Measurements from ENCODE around the gene DGKD. TPM values are rescaled to one million over a fixed set of nuclear protein-coding genes. Genes with fewer than 3 reads are reported as not detected.

Gene DGKD
- total and polyA plus RNA-seq, 10 of the 15 experiments (the other 5 are each of a cell fraction or from before 2014, with no cell fraction given): 2.7 to 81.9 (median 27.0) TPM

DNA sequence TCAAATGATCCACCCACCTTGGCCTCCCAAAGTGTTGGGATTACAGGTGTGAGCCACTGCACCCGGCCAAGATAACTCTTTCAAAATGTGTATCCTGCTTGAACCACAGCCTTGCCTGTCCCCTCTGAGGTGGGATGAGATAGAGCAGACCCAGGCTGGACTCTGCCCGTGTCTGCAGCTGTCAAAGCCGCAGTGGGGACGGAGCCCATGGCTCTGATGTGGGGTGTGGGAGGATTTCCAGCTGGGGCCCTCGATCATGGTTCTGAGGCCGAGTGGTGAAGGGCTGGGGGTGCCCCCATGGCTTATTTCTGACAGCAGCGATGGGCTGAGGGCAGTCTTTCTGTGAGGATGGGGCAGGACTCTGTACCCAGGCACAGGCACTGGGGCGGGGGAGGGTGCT, 104.5 kb downstream of the DGKD start:
- H2AFZ ChIP-seq (ENCODE audit: control insufficient read depth, low read depth, low read length): no peak overlapping the region
- no peak overlapping the region for H3K4me3 ChIP-seq
- POLR2A ChIA-PET: no interaction called here
- no peak overlapping the region for H3K9ac ChIP-seq (ENCODE audit: control insufficient read depth, insufficient read depth, low read length)
- no peak for ATAC-seq
- no peak for FAIRE-seq
- H3K27me3 ChIP-seq (replicated peaks in 1 of 2; ENCODE audit: control insufficient read depth in 2 of 2, insufficient read depth in 2 of 2, low read length in 1 of 2): no peaks in the 10 kb centered on the region
- peaks cover 20 to 27% of the 10 kb centered on the region in 2 experiments for H3K36me3 ChIP-seq (ENCODE audit: control insufficient read depth in 2 of 2, insufficient read depth in 2 of 2, low read length in 1 of 2)
- BruUV-seq (replicated peaks): no TSS peak
- no peak for DNase-seq (ENCODE audit: low read depth, low spot score)
- no peaks in the 10 kb centered on the region for H3K9me3 ChIP-seq (replicated peaks; ENCODE audit: control insufficient read depth, insufficient read depth, low read length)
- H3K4me1 ChIP-seq (ENCODE audit: control insufficient read depth, insufficient read depth, low read length): no peaks in the 10 kb centered on the region
- in situ Hi-C loops (cut with MboI): no loop called here
- CTCF ChIA-PET: no interaction called here
- no peak overlapping the region for H3K27ac ChIP-seq (ENCODE audit: control insufficient read depth, insufficient read depth)
- 90% methylated on average over 8 of the region's 8 CpGs for WGBS (ENCODE audit: insufficient coverage, insufficient replicate concordance, low lambda C conversion rate, missing lambda C conversion rate)
- no peaks in the 10 kb centered on the region for H4K20me1 ChIP-seq (ENCODE audit: control insufficient read depth, insufficient read depth)
- RAD21 ChIA-PET (ENCODE audit: unreplicated experiment): interaction anchor here (0.6 to 0.7 kb wide), 2 partner anchors 63 to 108 kb away, joined by 3 to 4 read pairs; no protein-coding TSS in a partner anchor
- no peaks in the 10 kb centered on the region for H3K79me2 ChIP-seq (ENCODE audit: control insufficient read depth, insufficient read depth, low read length)
- no peak overlapping the region for H3K4me2 ChIP-seq (ENCODE audit: control insufficient read depth, insufficient read depth)
- intact Hi-C loops (cut with micrococcal nuclease; ENCODE audit: unreplicated experiment): no loop called here
- SMC1A ChIA-PET (ENCODE audit: uncharacterized antibody, unreplicated experiment): no interaction called here
- TF ChIP-seq, protein P1, sequence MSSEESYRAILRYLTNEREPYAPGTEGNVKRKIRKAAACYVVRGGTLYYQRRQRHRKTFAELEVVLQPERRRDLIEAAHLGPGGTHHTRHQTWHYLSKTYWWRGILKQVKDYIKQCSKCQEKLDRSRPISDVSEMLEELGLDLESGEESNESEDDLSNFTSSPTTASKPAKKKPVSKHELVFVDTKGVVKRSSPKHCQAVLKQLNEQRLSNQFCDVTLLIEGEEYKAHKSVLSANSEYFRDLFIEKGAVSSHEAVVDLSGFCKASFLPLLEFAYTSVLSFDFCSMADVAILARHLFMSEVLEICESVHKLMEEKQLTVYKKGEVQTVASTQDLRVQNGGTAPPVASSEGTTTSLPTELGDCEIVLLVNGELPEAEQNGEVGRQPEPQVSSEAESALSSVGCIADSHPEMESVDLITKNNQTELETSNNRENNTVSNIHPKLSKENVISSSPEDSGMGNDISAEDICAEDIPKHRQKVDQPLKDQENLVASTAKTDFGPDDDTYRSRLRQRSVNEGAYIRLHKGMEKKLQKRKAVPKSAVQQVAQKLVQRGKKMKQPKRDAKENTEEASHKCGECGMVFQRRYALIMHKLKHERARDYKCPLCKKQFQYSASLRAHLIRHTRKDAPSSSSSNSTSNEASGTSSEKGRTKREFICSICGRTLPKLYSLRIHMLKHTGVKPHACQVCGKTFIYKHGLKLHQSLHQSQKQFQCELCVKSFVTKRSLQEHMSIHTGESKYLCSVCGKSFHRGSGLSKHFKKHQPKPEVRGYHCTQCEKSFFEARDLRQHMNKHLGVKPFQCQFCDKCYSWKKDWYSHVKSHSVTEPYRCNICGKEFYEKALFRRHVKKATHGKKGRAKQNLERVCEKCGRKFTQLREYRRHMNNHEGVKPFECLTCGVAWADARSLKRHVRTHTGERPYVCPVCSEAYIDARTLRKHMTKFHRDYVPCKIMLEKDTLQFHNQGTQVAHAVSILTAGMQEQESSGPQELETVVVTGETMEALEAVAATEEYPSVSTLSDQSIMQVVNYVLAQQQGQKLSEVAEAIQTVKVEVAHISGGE (CRISPR knock-in tag; IDR thresholded peaks at IDR 0.05): no peak
- TF ChIP-seq CREM (IDR thresholded peaks at IDR 0.05; ENCODE audit: low read depth) (no peak), ZSCAN29 (IDR thresholded peaks at IDR 0.05) (no peak), POLR2AphosphoS2 (IDR thresholded peaks at IDR 0.05; ENCODE audit: low read depth, low read length) (no peak), RELA (IDR thresholded peaks at IDR 0.05; ENCODE audit: borderline replicate concordance, partially characterized antibody) (no peak), TCF12 (IDR thresholded peaks at IDR 0.05; ENCODE audit: low read depth, low read length) (no peak), TCF3 (IDR thresholded peaks at IDR 0.05; ENCODE audit: borderline replicate concordance, insufficient read depth, low read depth, low read length) (no peak), RB1 (IDR thresholded peaks at IDR 0.05; ENCODE audit: borderline replicate concordance) (no peak), ZNF24 (IDR thresholded peaks at IDR 0.05) (no peak)
- TF ChIP-seq, protein P2, sequence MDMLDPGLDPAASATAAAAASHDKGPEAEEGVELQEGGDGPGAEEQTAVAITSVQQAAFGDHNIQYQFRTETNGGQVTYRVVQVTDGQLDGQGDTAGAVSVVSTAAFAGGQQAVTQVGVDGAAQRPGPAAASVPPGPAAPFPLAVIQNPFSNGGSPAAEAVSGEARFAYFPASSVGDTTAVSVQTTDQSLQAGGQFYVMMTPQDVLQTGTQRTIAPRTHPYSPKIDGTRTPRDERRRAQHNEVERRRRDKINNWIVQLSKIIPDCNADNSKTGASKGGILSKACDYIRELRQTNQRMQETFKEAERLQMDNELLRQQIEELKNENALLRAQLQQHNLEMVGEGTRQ (IDR thresholded peaks at IDR 0.05; ENCODE audit: borderline replicate concordance, low read depth, low read length): no peak
- TF ChIP-seq, protein P3, sequence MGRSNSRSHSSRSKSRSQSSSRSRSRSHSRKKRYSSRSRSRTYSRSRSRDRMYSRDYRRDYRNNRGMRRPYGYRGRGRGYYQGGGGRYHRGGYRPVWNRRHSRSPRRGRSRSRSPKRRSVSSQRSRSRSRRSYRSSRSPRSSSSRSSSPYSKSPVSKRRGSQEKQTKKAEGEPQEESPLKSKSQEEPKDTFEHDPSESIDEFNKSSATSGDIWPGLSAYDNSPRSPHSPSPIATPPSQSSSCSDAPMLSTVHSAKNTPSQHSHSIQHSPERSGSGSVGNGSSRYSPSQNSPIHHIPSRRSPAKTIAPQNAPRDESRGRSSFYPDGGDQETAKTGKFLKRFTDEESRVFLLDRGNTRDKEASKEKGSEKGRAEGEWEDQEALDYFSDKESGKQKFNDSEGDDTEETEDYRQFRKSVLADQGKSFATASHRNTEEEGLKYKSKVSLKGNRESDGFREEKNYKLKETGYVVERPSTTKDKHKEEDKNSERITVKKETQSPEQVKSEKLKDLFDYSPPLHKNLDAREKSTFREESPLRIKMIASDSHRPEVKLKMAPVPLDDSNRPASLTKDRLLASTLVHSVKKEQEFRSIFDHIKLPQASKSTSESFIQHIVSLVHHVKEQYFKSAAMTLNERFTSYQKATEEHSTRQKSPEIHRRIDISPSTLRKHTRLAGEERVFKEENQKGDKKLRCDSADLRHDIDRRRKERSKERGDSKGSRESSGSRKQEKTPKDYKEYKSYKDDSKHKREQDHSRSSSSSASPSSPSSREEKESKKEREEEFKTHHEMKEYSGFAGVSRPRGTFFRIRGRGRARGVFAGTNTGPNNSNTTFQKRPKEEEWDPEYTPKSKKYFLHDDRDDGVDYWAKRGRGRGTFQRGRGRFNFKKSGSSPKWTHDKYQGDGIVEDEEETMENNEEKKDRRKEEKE (IDR thresholded peaks at IDR 0.05): no peak
- TF ChIP-seq, protein P4, sequence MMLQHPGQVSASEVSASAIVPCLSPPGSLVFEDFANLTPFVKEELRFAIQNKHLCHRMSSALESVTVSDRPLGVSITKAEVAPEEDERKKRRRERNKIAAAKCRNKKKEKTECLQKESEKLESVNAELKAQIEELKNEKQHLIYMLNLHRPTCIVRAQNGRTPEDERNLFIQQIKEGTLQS (IDR thresholded peaks at IDR 0.05; ENCODE audit: borderline replicate concordance, extremely low read depth, low read depth, low read length): no peak
- TF ChIP-seq, protein P5, sequence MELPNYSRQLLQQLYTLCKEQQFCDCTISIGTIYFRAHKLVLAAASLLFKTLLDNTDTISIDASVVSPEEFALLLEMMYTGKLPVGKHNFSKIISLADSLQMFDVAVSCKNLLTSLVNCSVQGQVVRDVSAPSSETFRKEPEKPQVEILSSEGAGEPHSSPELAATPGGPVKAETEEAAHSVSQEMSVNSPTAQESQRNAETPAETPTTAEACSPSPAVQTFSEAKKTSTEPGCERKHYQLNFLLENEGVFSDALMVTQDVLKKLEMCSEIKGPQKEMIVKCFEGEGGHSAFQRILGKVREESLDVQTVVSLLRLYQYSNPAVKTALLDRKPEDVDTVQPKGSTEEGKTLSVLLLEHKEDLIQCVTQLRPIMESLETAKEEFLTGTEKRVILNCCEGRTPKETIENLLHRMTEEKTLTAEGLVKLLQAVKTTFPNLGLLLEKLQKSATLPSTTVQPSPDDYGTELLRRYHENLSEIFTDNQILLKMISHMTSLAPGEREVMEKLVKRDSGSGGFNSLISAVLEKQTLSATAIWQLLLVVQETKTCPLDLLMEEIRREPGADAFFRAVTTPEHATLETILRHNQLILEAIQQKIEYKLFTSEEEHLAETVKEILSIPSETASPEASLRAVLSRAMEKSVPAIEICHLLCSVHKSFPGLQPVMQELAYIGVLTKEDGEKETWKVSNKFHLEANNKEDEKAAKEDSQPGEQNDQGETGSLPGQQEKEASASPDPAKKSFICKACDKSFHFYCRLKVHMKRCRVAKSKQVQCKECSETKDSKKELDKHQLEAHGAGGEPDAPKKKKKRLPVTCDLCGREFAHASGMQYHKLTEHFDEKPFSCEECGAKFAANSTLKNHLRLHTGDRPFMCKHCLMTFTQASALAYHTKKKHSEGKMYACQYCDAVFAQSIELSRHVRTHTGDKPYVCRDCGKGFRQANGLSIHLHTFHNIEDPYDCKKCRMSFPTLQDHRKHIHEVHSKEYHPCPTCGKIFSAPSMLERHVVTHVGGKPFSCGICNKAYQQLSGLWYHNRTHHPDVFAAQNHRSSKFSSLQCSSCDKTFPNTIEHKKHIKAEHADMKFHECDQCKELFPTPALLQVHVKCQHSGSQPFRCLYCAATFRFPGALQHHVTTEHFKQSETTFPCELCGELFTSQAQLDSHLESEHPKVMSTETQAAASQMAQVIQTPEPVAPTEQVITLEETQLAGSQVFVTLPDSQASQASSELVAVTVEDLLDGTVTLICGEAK (IDR thresholded peaks at IDR 0.05; ENCODE audit: borderline replicate concordance): no peak
